ENCODE data around the gene PFDN1.

DNA sequence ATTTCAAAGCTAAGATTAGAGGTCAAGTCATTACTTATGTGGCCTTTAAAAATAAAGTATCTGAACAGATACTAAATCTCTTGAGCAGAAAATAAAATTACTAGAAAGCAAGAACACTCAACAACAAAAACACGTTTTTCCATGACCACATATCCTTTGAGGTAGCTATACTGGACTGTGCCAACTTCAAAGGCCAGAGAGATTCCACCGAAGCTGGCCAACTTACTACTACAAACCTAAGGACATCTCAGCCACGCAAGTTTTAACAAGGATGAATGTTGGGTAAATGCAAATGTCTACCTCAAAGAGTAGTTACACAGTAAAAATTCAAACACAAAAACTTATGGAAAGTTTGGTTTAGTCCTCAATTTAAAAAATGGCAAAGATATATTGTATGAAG, 18.9 kb downstream of the PFDN1 start:
- no peak for TF ChIP-seq CTCF (IDR thresholded peaks at IDR 0.05)
- TF ChIP-seq POLR2A (IDR thresholded peaks at IDR 0.05) = no peak
